GM10248 (cell line): Measurements from ENCODE around the gene ZNF605.
A peak's percentile ranks its signal among the peaks of the same experiment; 100 is the strongest.
"Not testable (repeated sequence)": the region's sequence is repeated elsewhere in the genome, so short reads cannot be mapped to it uniquely, and the experiment has no call there.

Experiments
- CTCF ChIA-PET: fragments of 300-600 bp; sonication (Branson Sonifier 250); formaldehyde crosslinking; extraction: SDS; loops from one replicate; lab custom pipeline; 2021; ENCODE audit warnings: antibody characterized with exemption; lab: Yijun Ruan, JAX
- POLR2A ChIA-PET: fragments of 350-650 bp; sonication (Branson Sonifier 250); formaldehyde crosslinking; extraction: SDS; loops from one replicate; lab custom pipeline; 2020; ENCODE audit warnings: antibody characterized with exemption; lab: Yijun Ruan, JAX
- DNase-seq: peaks from one replicate; pipeline ENCODE4 v3.0.0; 2012; ENCODE audit errors: extremely low spot score
- TF ChIP-seq, protein P1 (sequence below): IDR thresholded peaks from 2 replicates; pipeline ENCODE4 v1.5.1; 2012; ENCODE audit warnings: mild to moderate bottlenecking, low read depth; ENCODE audit errors: extremely low read depth, missing control alignments, control extremely low read depth

The ZNF605 gene

DNA sequence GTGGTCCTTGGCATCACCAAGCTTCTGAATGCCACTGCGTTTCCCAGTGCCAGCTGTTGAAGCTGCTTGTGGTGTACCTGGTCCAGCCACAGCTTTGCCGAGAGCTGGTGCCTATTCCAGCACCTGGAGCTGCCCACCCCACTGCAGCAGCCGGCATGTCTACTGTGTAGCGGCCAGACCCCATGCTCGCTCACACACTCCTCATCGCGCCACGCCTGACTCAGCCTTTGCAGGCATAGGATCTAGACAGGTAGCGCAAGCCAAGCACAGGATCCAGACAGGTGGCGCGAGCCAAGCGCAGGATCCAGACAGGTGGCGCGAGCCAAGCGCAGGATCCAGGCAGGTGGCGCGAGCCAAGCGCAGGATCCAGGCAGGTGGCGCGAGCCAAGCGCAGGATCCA lies 11.6 kb upstream of the ZNF605 start:
- ChIA-PET POLR2A (no interaction called here), CTCF (interaction anchor here (1.3 kb wide), 1 partner anchor 11 kb away, joined by 4 read pairs; the partner anchor contains the start of gene ZNF605)
- no peak for DNase-seq
- TF ChIP-seq, protein P1, sequence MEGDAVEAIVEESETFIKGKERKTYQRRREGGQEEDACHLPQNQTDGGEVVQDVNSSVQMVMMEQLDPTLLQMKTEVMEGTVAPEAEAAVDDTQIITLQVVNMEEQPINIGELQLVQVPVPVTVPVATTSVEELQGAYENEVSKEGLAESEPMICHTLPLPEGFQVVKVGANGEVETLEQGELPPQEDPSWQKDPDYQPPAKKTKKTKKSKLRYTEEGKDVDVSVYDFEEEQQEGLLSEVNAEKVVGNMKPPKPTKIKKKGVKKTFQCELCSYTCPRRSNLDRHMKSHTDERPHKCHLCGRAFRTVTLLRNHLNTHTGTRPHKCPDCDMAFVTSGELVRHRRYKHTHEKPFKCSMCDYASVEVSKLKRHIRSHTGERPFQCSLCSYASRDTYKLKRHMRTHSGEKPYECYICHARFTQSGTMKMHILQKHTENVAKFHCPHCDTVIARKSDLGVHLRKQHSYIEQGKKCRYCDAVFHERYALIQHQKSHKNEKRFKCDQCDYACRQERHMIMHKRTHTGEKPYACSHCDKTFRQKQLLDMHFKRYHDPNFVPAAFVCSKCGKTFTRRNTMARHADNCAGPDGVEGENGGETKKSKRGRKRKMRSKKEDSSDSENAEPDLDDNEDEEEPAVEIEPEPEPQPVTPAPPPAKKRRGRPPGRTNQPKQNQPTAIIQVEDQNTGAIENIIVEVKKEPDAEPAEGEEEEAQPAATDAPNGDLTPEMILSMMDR, result no peak

DNA sequence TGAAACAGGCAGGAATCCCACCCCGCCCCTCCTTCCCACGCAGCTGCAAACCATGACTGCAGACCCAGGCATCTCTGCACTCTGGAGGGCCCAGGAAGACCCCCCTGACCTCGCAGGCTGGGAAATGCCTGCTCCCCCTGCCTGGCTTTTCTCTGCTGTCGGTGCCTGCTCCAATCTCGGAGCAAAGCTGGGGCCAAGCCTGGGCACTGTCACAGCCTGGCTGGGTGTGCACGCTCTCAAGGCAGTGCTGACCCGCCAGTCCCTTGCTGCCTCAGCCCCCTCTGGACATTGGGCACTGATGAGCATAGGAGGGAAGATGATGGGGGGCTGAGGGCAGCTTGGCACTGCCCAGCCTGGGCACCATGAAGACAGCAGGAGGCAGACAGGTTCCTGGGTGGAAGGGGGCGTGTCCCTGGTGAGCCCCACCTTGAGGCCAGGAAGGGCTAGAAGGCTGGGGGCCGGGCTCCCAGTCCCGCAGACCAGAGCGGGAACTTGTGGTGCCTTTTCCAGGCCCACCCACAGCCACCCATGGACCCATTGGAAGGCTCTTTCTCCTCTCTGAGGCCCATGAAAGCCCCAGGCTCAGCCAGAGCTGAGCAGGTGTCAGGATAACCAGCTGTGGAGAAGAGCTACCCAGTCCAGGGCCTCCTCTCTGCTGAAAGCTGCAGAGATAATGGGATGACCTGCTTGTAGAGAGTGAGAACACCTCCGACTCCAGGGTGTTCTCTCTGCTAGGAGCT lies 10.7 kb upstream of the ZNF605 start:
- CTCF ChIA-PET, result interaction anchor here (1.0 to 1.3 kb wide), 2 partner anchors 10 to 143 kb away, joined by 3 to 4 read pairs; partner anchors contain the start of gene ZNF605
- DNase-seq, result no peak
- POLR2A ChIA-PET, result no interaction called here
- TF ChIP-seq, protein P1, result no peak

DNA sequence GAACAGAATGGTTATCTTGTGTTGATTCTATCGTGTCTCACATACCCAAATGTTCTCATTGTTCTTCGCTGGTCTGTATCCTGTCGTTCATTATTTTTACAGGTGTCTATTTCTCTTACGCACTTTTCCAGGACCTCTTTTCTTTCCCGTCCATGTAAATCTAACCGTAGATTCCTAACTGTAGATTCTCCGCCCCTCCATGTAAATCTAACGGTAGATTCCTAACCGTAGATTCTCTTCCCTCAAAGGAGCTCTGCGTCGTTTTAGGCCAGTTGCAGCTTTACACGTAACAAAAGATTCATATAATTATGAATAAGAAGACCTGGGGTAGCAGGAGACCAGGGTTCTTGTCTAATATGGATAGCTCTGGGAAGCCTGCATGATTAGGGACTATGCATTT lies 9.7 kb upstream of the ZNF605 start:
- TF ChIP-seq, protein P1, result no peak
- POLR2A ChIA-PET, result no interaction called here

DNA sequence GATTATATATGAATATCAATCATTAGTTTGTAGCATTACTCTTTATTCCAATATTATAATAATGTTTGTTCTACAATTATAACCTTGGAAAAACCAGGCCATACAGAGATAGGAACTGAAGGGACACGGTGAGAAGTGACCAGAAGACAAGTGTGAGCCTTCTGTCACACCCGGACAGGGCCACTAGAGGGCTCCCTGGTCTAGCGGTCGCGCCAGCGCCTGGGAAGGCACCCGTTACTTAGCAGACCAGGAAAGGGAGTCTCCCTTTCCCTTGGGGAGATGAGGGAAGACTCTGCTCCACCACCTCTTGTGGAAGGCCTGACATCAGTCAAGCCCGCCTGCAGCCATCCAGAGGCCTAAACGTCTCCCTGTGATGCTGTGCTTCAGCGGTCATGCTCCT lies 7.8 kb upstream of the ZNF605 start:
- POLR2A ChIA-PET, DNase-seq: not testable (repeated sequence)
- CTCF ChIA-PET, result interaction anchor here (1.2 kb wide), 1 partner anchor 267 kb away, joined by 3 read pairs; no protein-coding TSS in a partner anchor

More for the DNA sequence above, 9.7 kb upstream of the ZNF605 start:
- CTCF ChIA-PET, result interaction anchor here (1.0 kb wide), 1 partner anchor 144 kb away, joined by 3 read pairs; no protein-coding TSS in a partner anchor
- DNase-seq, result no peak

DNA sequence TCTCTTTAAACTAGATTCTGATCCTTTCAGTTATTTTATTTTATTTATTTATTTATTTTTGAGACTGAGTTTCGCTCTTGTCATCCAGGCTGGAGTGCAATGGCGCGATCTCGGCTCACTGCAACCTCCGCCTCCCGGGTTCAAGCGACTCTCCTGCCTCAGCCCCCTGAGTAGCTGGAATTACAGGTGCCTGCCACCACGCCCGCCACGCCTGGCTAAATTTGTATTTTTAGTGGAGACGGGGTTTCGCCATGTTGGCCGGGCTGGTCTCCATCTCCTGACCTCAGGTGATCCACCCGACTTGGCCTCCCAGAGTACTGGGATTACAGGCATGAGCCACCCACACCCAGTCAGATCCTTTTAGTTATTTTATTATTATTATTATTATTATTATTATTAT lies 5.7 kb upstream of the ZNF605 start:
- DNase-seq, CTCF ChIA-PET, POLR2A ChIA-PET: not testable (repeated sequence)

DNA sequence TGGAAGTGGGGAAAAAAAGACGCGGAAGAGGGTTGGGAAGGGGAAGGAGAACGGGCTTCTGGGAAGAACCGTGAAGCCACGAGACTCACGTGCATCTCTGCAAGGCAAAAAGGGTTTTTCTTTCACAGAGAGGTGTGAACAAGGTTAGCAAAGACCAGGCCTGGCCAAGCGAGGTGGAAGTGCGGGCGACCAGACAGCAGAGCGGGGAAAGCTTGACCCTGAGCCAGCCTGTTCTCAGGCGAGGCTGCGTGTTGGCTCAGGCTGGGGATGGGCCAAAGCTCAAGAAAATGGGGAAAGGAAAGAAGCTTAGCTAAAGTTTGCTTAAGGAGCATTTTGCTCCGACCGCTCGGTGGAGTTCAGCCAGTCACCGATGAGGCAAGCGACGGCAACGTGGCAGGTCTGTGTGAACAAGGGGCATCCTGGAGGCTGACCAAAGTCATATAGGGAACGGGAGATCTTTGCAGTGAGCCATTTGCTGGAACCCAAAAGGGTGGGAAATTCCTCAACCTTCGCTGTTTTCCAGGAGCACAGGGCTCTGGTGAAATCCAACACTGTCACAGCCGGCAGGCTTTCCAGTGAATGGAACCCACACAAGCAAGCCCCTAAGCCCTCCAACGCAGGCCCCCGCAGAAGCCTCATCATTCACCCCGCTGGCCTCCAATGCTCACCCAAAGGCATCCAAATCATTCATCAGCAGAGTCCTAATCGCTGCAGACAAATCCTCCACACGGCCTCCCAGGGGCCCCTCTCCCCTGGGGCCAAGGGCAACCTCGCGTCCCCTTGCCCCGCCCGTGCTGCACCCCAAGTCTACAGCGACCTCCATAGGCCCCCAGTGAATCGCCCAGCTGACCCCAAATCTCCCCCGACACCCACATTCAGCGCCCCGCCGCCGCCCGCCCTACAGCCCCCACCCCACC lies 754 bp downstream of the ZNF605 start:
- TF ChIP-seq, protein P1, result no peak
- ChIA-PET CTCF (interaction anchor here (1.6 to 1.7 kb wide), 2 partner anchors 9 to 12 kb away, joined by 4 to 7 read pairs; no protein-coding TSS in a partner anchor), POLR2A (interaction anchor here (0.6 kb wide), 1 partner anchor 194 kb away, joined by 3 read pairs; no protein-coding TSS in a partner anchor)
- peak; percentile 52 for DNase-seq

DNA sequence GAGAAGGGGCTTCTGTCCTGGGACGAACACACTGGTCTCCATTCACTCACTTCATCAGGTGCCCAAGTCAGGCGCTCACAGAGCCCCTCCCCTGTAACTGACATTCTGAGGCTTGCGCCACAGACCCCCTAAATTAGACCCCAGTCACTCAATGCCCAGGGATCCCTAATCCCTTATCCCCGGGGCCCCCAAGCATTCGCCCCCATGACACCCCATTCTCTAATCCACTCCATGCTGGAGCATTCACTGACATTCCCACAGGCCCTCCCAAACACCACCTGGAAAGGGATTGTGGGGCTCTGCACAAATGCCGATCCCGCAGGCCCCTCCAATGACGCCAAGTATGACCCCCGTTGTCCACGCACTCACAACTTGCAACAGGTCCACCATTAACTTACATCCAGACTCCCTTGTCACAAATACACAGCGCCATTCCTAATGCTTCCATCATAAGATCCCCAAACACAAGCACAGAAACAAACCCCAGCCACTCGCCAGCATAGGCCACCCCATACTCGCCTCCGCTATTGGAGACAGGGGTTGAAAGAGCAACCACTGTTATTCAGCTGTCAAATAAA lies 1.5 kb downstream of the ZNF605 start:
- ChIA-PET CTCF (no interaction called here), POLR2A (no interaction called here)
- no peak for DNase-seq
- TF ChIP-seq, protein P1, result no peak
